Sigmoid colon (tissue), 4 donors: ENCODE data around the gene SLC52A3.

Experiments used
- EP300 ChIP-seq, 4 donors: sonication (generic); formaldehyde crosslinking; IDR thresholded peaks; one replicate each; pipeline ENCODE4 v1.6.1; 2017; ENCODE audit warnings: antibody characterized with exemption in 4 of 4
- POLR2A ChIP-seq, 2 donors: fragments of 450-650 bp; IDR thresholded peaks; one replicate each; pipeline ENCODE4 v1.6.1; 2016; ENCODE audit warnings: antibody characterized with exemption in 2 of 2, mild to moderate bottlenecking in 2 of 2, moderate library complexity in 2 of 2
- POLR2AphosphoS5 ChIP-seq, 4 donors: sonication (generic); formaldehyde crosslinking; IDR thresholded peaks; one replicate each; pipeline ENCODE4 v1.6.1; 2017; ENCODE audit warnings: antibody characterized with exemption in 4 of 4
- TF ChIP-seq, protein P1 (sequence below), 4 experiments: fragments of 450-650 bp in 3 of 4; fragments of 200-600 bp in 1 of 4; IDR thresholded peaks; one replicate each; pipeline ENCODE4 v1.5.1; 2016 to 2019; ENCODE audit warnings: antibody characterized with exemption in 4 of 4, mild to moderate bottlenecking in 3 of 4, moderate library complexity in 2 of 4

- TF ChIP-seq, protein P1, sequence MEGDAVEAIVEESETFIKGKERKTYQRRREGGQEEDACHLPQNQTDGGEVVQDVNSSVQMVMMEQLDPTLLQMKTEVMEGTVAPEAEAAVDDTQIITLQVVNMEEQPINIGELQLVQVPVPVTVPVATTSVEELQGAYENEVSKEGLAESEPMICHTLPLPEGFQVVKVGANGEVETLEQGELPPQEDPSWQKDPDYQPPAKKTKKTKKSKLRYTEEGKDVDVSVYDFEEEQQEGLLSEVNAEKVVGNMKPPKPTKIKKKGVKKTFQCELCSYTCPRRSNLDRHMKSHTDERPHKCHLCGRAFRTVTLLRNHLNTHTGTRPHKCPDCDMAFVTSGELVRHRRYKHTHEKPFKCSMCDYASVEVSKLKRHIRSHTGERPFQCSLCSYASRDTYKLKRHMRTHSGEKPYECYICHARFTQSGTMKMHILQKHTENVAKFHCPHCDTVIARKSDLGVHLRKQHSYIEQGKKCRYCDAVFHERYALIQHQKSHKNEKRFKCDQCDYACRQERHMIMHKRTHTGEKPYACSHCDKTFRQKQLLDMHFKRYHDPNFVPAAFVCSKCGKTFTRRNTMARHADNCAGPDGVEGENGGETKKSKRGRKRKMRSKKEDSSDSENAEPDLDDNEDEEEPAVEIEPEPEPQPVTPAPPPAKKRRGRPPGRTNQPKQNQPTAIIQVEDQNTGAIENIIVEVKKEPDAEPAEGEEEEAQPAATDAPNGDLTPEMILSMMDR (IDR thresholded peaks at IDR 0.05) = no peak
- no peak for TF ChIP-seq POLR2AphosphoS5 (IDR thresholded peaks at IDR 0.05)
- TF ChIP-seq POLR2A (IDR thresholded peaks at IDR 0.05) = no peak
- TF ChIP-seq EP300 (IDR thresholded peaks at IDR 0.05) = no peak
These were observed 46.9 kb upstream of the SLC52A3 start for GRCh38 chr20:815226-815625.
